ENCODE data around the gene KLF11. TPM values are rescaled to one million over a fixed set of nuclear protein-coding genes. Genes with fewer than 3 reads are reported as not detected.
"Not testable (repeated sequence)": the region's sequence is repeated elsewhere in the genome, so short reads cannot be mapped to it uniquely, and the experiment has no call there.

Gene KLF11
- total and polyA plus RNA-seq, 9 donors: 21.6 to 45.3 (median 31.4) TPM

DNA sequence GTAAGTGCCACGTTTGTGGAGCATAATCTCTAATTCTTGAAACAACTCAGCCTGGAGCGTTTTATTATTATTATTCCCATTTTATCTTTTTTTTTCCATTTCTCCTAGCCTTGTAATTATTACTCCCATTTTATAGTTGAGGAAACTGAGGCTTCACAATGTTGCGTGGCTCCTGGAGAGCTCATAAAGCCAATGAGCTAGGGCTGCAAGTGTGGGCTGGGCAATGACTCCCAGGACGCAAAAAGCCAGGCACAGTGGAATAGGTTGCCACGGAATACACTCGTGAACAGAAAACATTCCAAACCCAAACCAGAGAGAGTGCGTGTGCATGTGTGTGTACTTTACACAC, 13.5 kb upstream of the KLF11 start:
- Histone ChIP-seq H3K4me3 (no peak overlapping the region), H3K36me3 (no peaks in the 10 kb centered on the region), H3K4me1 (ENCODE audit: insufficient read depth) (no peaks in the 10 kb centered on the region), H3K27ac (no peak overlapping the region), H3K27me3 (no peaks in the 10 kb centered on the region), H3K9me3 (no peaks in the 10 kb centered on the region)
- intact Hi-C loops (cut with DNase I): no loop called here
- TF ChIP-seq EP300 (IDR thresholded peaks at IDR 0.05) (no peak), POLR2A (IDR thresholded peaks at IDR 0.05) (no peak), CTCF (IDR thresholded peaks at IDR 0.05) (no peak)
- DNase-seq: no peak
- WGBS, 3 donors: 69 to 72% (median 70%) methylated on average over 7 of the region's 7 CpGs

GRCh38 chr2:10030311-10030736, 13.0 kb upstream of the KLF11 start:
- Histone ChIP-seq H3K4me1 (ENCODE audit: insufficient read depth) (no peaks in the 10 kb centered on the region), H3K9me3 (no peaks in the 10 kb centered on the region), H3K4me3 (no peak overlapping the region), H3K27me3 (no peaks in the 10 kb centered on the region), H3K36me3 (no peaks in the 10 kb centered on the region), H3K27ac (no peak overlapping the region)
- 54 to 61% (median 55%) methylated on average over 9 of the region's 9 CpGs for WGBS, 3 donors
- no peak for TF ChIP-seq CTCF (IDR thresholded peaks at IDR 0.05)
- no peak for TF ChIP-seq POLR2A (IDR thresholded peaks at IDR 0.05)
- no peak for TF ChIP-seq EP300 (IDR thresholded peaks at IDR 0.05)
- DNase-seq: no peak
- intact Hi-C loops (cut with DNase I): no loop called here

GRCh38 chr2:10030798-10031197, 12.6 kb upstream of the KLF11 start:
- H3K27me3 ChIP-seq; H3K27ac ChIP-seq; DNase-seq; H3K36me3 ChIP-seq; H3K4me3 ChIP-seq; intact Hi-C loops (cut with DNase I); H3K4me1 ChIP-seq (ENCODE audit: insufficient read depth); H3K9me3 ChIP-seq: not testable (repeated sequence)
- 95 to 96% (median 95%) methylated on average over 8 of the region's 8 CpGs for WGBS, 3 donors

DNA sequence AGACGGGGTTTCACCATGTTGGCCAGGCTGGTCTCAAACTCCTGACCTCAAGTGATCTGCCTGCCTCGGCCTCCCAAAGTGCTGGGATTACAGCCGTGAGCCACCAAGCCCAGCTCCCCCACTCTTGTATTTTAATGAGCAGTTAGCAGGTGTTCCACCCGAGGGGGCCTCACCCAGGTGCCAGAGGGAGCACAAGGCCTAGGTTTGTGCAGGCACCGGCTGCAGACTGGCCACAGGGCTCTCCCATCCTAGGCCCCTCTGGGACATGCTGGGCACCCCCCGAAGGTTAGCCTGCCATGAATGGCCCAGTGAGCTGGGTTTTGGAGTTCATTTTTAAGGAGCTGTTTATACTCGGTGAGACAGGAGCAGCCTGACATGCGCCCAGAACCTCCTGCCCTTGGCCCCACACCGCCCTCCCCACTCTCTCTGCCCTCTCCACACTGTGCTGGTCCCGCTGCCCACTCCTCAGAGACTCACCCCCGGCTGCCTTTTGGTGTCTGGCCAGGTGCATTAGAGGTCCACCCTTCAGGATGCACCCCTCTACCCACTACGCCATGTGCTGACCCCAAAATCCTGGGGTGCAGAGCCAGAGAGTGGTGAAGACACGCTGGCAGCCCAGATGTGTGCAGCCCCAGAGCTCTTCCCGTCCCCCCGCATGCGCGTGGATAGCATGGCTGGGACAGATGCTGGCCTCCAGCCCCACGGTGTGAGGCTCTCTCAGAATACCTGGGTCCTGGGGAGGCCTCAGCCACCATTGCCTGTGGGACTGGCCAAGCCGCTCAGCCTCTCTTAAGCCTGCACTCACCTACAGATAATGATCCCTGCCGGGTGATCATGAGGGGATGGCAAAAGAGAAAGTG, 11.2 kb upstream of the KLF11 start:
- Histone ChIP-seq H3K27ac (no peak overlapping the region), H3K9me3 (no peaks in the 10 kb centered on the region), H3K4me3 (no peak overlapping the region), H3K4me1 (ENCODE audit: insufficient read depth) (peaks cover 12% of the 10 kb centered on the region), H3K36me3 (no peaks in the 10 kb centered on the region), H3K27me3 (no peaks in the 10 kb centered on the region)
- TF ChIP-seq CTCF (IDR thresholded peaks at IDR 0.05): no peak
- no peak for TF ChIP-seq POLR2A (IDR thresholded peaks at IDR 0.05)
- no peak for TF ChIP-seq EP300 (IDR thresholded peaks at IDR 0.05)
- no peak for DNase-seq
- intact Hi-C loops (cut with DNase I): no loop called here
- WGBS, 3 donors: 89 to 92% (median 89%) methylated on average over 19 to 20 of the region's 20 CpGs

GRCh38 chr2:10032746-10033105, 10.6 kb upstream of the KLF11 start:
- no peak overlapping the region for H3K27ac ChIP-seq
- H3K36me3 ChIP-seq: no peaks in the 10 kb centered on the region
- H3K9me3 ChIP-seq: no peaks in the 10 kb centered on the region
- no peaks in the 10 kb centered on the region for H3K27me3 ChIP-seq
- intact Hi-C loops (cut with DNase I): no loop called here
- no peak for DNase-seq
- peaks cover 12% of the 10 kb centered on the region for H3K4me1 ChIP-seq (ENCODE audit: insufficient read depth)
- no peak for TF ChIP-seq POLR2A (IDR thresholded peaks at IDR 0.05)
- TF ChIP-seq CTCF (IDR thresholded peaks at IDR 0.05): no peak
- 96 to 98% (median 97%) methylated on average over 7 of the region's 7 CpGs for WGBS, 3 donors
- H3K4me3 ChIP-seq: no peak overlapping the region

Measured in ovary (tissue), 9 donors.